ENCODE measurements around the gene XXYLT1.
"Not testable (repeated sequence)": the region's sequence is repeated elsewhere in the genome, so short reads cannot be mapped to it uniquely, and the experiment has no call there.

Gene XXYLT1

GRCh38 chr3:195096484-195097330 lies 174.3 kb downstream of the XXYLT1 start:
- DNase-seq (ENCODE audit: low read depth in 2 of 2) = no peak

- DNase-seq (ENCODE audit: low read depth in 2 of 2) = no peak
Measured at GRCh38 chr3:195096053-195096452, 174.9 kb downstream of the XXYLT1 start.

GRCh38 chr3:195095704-195096036 lies 175.3 kb downstream of the XXYLT1 start:
- DNase-seq (ENCODE audit: low read depth in 2 of 2) = no peak

- DNase-seq (ENCODE audit: low read depth in 2 of 2) = no peak
Measured at GRCh38 chr3:195095035-195095703, 175.8 kb downstream of the XXYLT1 start.

GRCh38 chr3:195094191-195094921 lies 176.6 kb downstream of the XXYLT1 start:
- no peak for DNase-seq (ENCODE audit: low read depth in 2 of 2)

GRCh38 chr3:195093731-195094130 lies 177.2 kb downstream of the XXYLT1 start:
- no peak for DNase-seq (ENCODE audit: low read depth in 2 of 2)

- not testable (repeated sequence) for DNase-seq (ENCODE audit: low read depth in 2 of 2)
Measured at GRCh38 chr3:195087840-195088601, 182.9 kb downstream of the XXYLT1 start.

GRCh38 chr3:195087328-195087727 lies 183.6 kb downstream of the XXYLT1 start:
- no peak for DNase-seq (ENCODE audit: low read depth in 2 of 2)

- no peak for DNase-seq (ENCODE audit: low read depth in 2 of 2)
Measured at GRCh38 chr3:195086885-195087284, 184.1 kb downstream of the XXYLT1 start.

GRCh38 chr3:195086341-195086740 lies 184.6 kb downstream of the XXYLT1 start:
- DNase-seq (ENCODE audit: low read depth in 2 of 2) = no peak

GRCh38 chr3:195085356-195086130 lies 185.4 kb downstream of the XXYLT1 start:
- DNase-seq (ENCODE audit: low read depth in 2 of 2) = no peak

- no peak for DNase-seq (ENCODE audit: low read depth in 2 of 2)
Measured at GRCh38 chr3:195084746-195085145, 186.2 kb downstream of the XXYLT1 start.

- no peak for DNase-seq (ENCODE audit: low read depth in 2 of 2)
Measured at GRCh38 chr3:195083659-195084058, 187.3 kb downstream of the XXYLT1 start.

- no peak for DNase-seq (ENCODE audit: low read depth in 2 of 2)
Measured at GRCh38 chr3:195082811-195083210, 188.1 kb downstream of the XXYLT1 start.

- DNase-seq (ENCODE audit: low read depth in 2 of 2) = no peak
Measured at GRCh38 chr3:195081242-195081963, 189.6 kb downstream of the XXYLT1 start.

- no peak for DNase-seq (ENCODE audit: low read depth in 2 of 2)
Measured at GRCh38 chr3:195080571-195081151, 190.3 kb downstream of the XXYLT1 start.

GRCh38 chr3:195080125-195080524 lies 190.8 kb downstream of the XXYLT1 start:
- no peak for DNase-seq (ENCODE audit: low read depth in 2 of 2)

- DNase-seq (ENCODE audit: low read depth in 2 of 2) = no peak
Measured at GRCh38 chr3:195079636-195080035, 191.3 kb downstream of the XXYLT1 start.

GRCh38 chr3:195078891-195079440 lies 192.0 kb downstream of the XXYLT1 start:
- no peak for DNase-seq (ENCODE audit: low read depth in 2 of 2)
